Transverse colon (tissue), 4 donors: ENCODE results near the gene ZBED3. TPM values are rescaled to one million over a fixed set of nuclear protein-coding genes. Genes with fewer than 3 reads are reported as not detected.

Source experiments
- DNase-seq: peaks from one replicate; pipeline ENCODE4 v3.0.0-alpha.2; 2019
- H3K27ac ChIP-seq, 4 donors: fragments of 200-600 bp; sonication (generic); 2 replicates each; pipeline ENCODE4 v1.5.1; 2016 to 2018; ENCODE audit warnings: inconsistent platforms in 4 of 4
- H3K27me3 ChIP-seq: fragments of 200-600 bp; sonication (generic); 2 replicates; pipeline ENCODE4 v1.5.1; 2017; ENCODE audit warnings: inconsistent platforms
- H3K36me3 ChIP-seq, 4 donors: fragments of 200-600 bp; sonication (generic); 2 replicates each; pipeline ENCODE4 v1.5.1; 2017 to 2019; ENCODE audit warnings: inconsistent platforms in 4 of 4
- H3K4me1 ChIP-seq, 4 donors: fragments of 200-600 bp; sonication (generic); 2 replicates each; pipeline ENCODE4 v1.5.1; 2017 to 2020; ENCODE audit warnings: inconsistent platforms in 4 of 4
- H3K4me3 ChIP-seq, 4 donors: fragments of 200-600 bp; sonication (generic); 1 replicate in 1 of 4; 2 replicates in 3 of 4; pipeline versions ENCODE4 v1.5.1 to v1.6.1; 2017 to 2019; ENCODE audit warnings: inconsistent platforms in 4 of 4
- H3K9me3 ChIP-seq, 2 donors: fragments of 200-600 bp; sonication (generic); 2 replicates each; pipeline ENCODE4 v1.5.1; 2017 to 2019; ENCODE audit warnings: inconsistent platforms in 2 of 2
- CTCF ChIP-seq, 5 experiments: fragments of 200-600 bp in 3 of 5; fragments of 450-650 bp in 2 of 5; sonication (generic) in 3 of 5; IDR thresholded peaks; 1 replicate in 2 of 5; 2 replicates in 3 of 5; pipeline ENCODE4 v1.5.1; 2016 to 2017; ENCODE audit warnings: antibody characterized with exemption in 5 of 5, inconsistent platforms in 3 of 5, mild to moderate bottlenecking in 2 of 5, moderate library complexity in 1 of 5
- EP300 ChIP-seq: sonication (generic); formaldehyde crosslinking; IDR thresholded peaks from one replicate; pipeline ENCODE4 v1.6.1; 2017; ENCODE audit warnings: antibody characterized with exemption, low read depth
- POLR2A ChIP-seq: fragments of 450-650 bp; IDR thresholded peaks from one replicate; pipeline ENCODE4 v1.6.1; 2016; ENCODE audit warnings: antibody characterized with exemption, mild to moderate bottlenecking, moderate library complexity
- POLR2AphosphoS5 ChIP-seq, 3 donors: sonication (generic); formaldehyde crosslinking; IDR thresholded peaks; one replicate each; pipeline ENCODE4 v1.6.1; 2016; ENCODE audit warnings: antibody characterized with exemption in 3 of 3
- WGBS, 2 donors: methylation state at CpG; one replicate each; pipeline ENCODE4 v1.1.5; 2018; ENCODE audit warnings: low coverage in 1 of 2; 5-methylcytosine and 5-hydroxymethylcytosine counted together
- in situ Hi-C, 4 donors: fragments of 200-750 bp; cut with MboI; loops; one replicate each; pipeline versions ENCODE4 v1.15.0 to v1.15.1; 2017; ENCODE audit warnings: low sequenced_read_pairs in 3 of 4, low pct_ligation_motif_present in 1 of 4, low pct_unique_long_range_greater_than_20kb in 1 of 4
- intact Hi-C: fragments of 100-400 bp; cut with DNase I; formaldehyde crosslinking; loops from one replicate; pipeline ENCODE4 v1.15.1; 2023; ENCODE audit warnings: low total_unique reads
- small RNA-seq, 4 donors: library from RNA; depleted of rRNA; stranded (forward); fragments of <200 nt; gene quantifications; one replicate each; pipeline ENCODE3, GENCODE V24; 2016
- total RNA-seq, 4 donors: library from RNA; depleted of rRNA; stranded (reverse); fragments of >200 nt; gene quantifications; one replicate each; pipeline ENCODE4 v1.1.0, GENCODE V29; 2016

Gene ZBED3
- total RNA-seq, 4 donors from 2014 or later = 1.9 to 56.1 (median 6.7) TPM

DNA sequence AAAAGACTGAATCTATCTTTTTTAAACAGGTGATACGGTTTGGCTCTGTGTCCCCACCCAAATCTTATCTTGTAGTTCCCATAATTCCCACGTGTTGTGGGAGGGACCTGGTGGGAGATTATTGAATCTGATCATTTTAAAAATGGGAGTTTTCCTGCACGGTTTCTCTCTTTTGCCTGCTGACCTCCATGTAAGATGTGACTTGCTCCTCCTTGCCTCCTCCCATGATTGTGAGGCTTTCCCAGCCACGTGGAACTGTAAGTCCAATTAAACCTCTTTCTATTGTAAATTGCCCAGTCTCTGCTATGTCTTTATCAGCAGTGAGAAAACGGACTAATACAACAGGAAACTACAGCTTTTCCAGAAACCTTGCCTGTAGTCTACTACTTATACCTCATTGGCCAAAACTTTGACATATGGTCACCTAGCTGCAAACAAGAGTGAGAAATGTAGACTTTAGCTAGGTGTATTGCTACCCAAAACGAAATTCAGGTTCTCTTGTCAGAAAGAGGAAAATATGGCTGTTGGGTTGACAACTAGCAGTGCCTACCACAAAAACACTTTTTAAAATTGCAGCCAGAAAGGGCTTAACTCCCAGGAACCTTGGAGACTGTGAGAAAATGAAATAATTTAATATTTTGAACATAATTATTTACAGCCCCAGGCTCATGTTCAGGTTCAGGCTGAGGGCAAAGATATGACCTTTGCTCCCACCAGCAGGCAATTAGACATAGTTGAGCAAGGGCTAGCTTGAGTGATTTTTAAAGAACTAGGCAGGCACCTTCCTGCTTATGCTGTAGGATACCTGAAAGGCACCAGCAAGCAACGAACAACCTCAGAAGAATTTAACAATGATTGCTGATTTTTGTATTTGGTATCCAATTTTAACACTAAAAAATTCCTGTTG lies 64.3 kb downstream of the ZBED3 start:
- WGBS, 2 donors = 56 to 61% methylated on average over 6 to 7 of the region's 7 CpGs
- intact Hi-C loops (no loop called here), in situ Hi-C loops (loop anchor here in 1 of 4 donors (25.0 kb wide), 1 partner anchor 410 kb away; the partner anchor contains the start of gene F2RL2)
- Histone ChIP-seq H3K36me3 (no peaks in the 10 kb centered on the region), H3K27ac (no peak overlapping the region), H3K9me3 (no peaks in the 10 kb centered on the region), H3K4me3 (no peak overlapping the region), H3K27me3 (no peaks in the 10 kb centered on the region), H3K4me1 (no peaks in the 10 kb centered on the region)
- DNase-seq = no peak
- TF ChIP-seq POLR2AphosphoS5 (IDR thresholded peaks at IDR 0.05) = no peak
- TF ChIP-seq POLR2A = no peak
- no peak for TF ChIP-seq EP300
- TF ChIP-seq CTCF (IDR thresholded peaks at IDR 0.05) = no peak

Small RNA genes lying within 50 kb of the gene (small RNA-seq; reads per million reads assigned to genes)
- gene SNORA47 = 54.0 to 291 (median 206) reads per million in 4 donors

Other genes starting within 250 kb of the ZBED3 start
- under 1 TPM in 1 of 4 donors, not detected in 3; 0.80 TPM for gene S100Z, start 237.3 kb downstream of the ZBED3 start, total RNA-seq
- under 1 TPM in 1 of 4 donors, not detected in 3; 0.79 TPM for gene CRHBP, start 134.2 kb downstream of the ZBED3 start, total RNA-seq
- gene AGGF1, start 56.9 kb downstream of the ZBED3 start, total RNA-seq = 10 to 100 TPM; 30.6 to 69.6 (median 50.1) TPM
- gene PDE8B, start 123.4 kb upstream of the ZBED3 start, total RNA-seq = 10 to 100 TPM in 1 of 4 donors, 1 to 10 TPM in 1, under 1 TPM in 2; 0.40 to 22.4 (median 1.2) TPM